ENCODE results near the gene AKAP6.

Gene AKAP6

GRCh38 chr14:32476532-32476931 lies 147.4 kb downstream of the AKAP6 start:
- Histone ChIP-seq H3K4me1 (ENCODE audit: insufficient read depth, low read length) (peaks cover 55% of the 10 kb centered on the region), H3K27ac (ENCODE audit: low read depth, low read length) (peak overlapping the region; percentile 53), H3K36me3 (ENCODE audit: insufficient read depth, low read length) (no peaks in the 10 kb centered on the region), H3K4me3 (ENCODE audit: low read depth in 1 of 2, low read length in 2 of 2) (no peak overlapping the region), H3K9ac (ENCODE audit: low read length) (no peak overlapping the region), H3K9me3 (ENCODE audit: low read length) (no peaks in the 10 kb centered on the region), H3K27me3 (ENCODE audit: control insufficient read depth in 1 of 2, insufficient read depth in 2 of 2, low read length in 2 of 2) (no peaks in the 10 kb centered on the region)

- peaks cover 51% of the 10 kb centered on the region for H3K4me1 ChIP-seq (ENCODE audit: insufficient read depth, low read length)
- no peak overlapping the region for H3K4me3 ChIP-seq (ENCODE audit: low read depth in 1 of 2, low read length in 2 of 2)
- no peak overlapping the region for H3K9ac ChIP-seq (ENCODE audit: low read length)
- H3K9me3 ChIP-seq (ENCODE audit: low read length), result no peaks in the 10 kb centered on the region
- H3K36me3 ChIP-seq (ENCODE audit: insufficient read depth, low read length), result no peaks in the 10 kb centered on the region
- no peak overlapping the region for H3K27ac ChIP-seq (ENCODE audit: low read depth, low read length)
- H3K27me3 ChIP-seq (ENCODE audit: control insufficient read depth in 1 of 2, insufficient read depth in 2 of 2, low read length in 2 of 2), result no peaks in the 10 kb centered on the region
Observed at GRCh38 chr14:32477396-32477795, 148.3 kb downstream of the AKAP6 start.

GRCh38 chr14:32478050-32478449 lies 149.0 kb downstream of the AKAP6 start:
- Histone ChIP-seq H3K4me3 (ENCODE audit: low read depth in 1 of 2, low read length in 2 of 2) (no peak overlapping the region), H3K9ac (ENCODE audit: low read length) (no peak overlapping the region), H3K27me3 (ENCODE audit: control insufficient read depth in 1 of 2, insufficient read depth in 2 of 2, low read length in 2 of 2) (no peaks in the 10 kb centered on the region), H3K27ac (ENCODE audit: low read depth, low read length) (no peak overlapping the region), H3K4me1 (ENCODE audit: insufficient read depth, low read length) (peaks cover 47% of the 10 kb centered on the region), H3K9me3 (ENCODE audit: low read length) (no peaks in the 10 kb centered on the region), H3K36me3 (ENCODE audit: insufficient read depth, low read length) (no peaks in the 10 kb centered on the region)

GRCh38 chr14:32480337-32480736 lies 151.2 kb downstream of the AKAP6 start:
- no peak overlapping the region for H3K27ac ChIP-seq (ENCODE audit: low read depth, low read length)
- H3K9me3 ChIP-seq (ENCODE audit: low read length), result no peaks in the 10 kb centered on the region
- peaks cover 34% of the 10 kb centered on the region for H3K4me1 ChIP-seq (ENCODE audit: insufficient read depth, low read length)
- H3K27me3 ChIP-seq (ENCODE audit: control insufficient read depth in 1 of 2, insufficient read depth in 2 of 2, low read length in 2 of 2), result no peaks in the 10 kb centered on the region
- H3K4me3 ChIP-seq (ENCODE audit: low read depth in 1 of 2, low read length in 2 of 2), result no peak overlapping the region
- H3K36me3 ChIP-seq (ENCODE audit: insufficient read depth, low read length), result no peaks in the 10 kb centered on the region
- no peak overlapping the region for H3K9ac ChIP-seq (ENCODE audit: low read length)

- Histone ChIP-seq H3K36me3 (ENCODE audit: insufficient read depth, low read length) (no peaks in the 10 kb centered on the region), H3K27me3 (ENCODE audit: control insufficient read depth in 1 of 2, insufficient read depth in 2 of 2, low read length in 2 of 2) (no peaks in the 10 kb centered on the region), H3K27ac (ENCODE audit: low read depth, low read length) (no peak overlapping the region), H3K9me3 (ENCODE audit: low read length) (no peaks in the 10 kb centered on the region), H3K4me3 (ENCODE audit: low read depth in 1 of 2, low read length in 2 of 2) (no peak overlapping the region), H3K4me1 (ENCODE audit: insufficient read depth, low read length) (peaks cover 27% of the 10 kb centered on the region), H3K9ac (ENCODE audit: low read length) (no peak overlapping the region)
Observed at GRCh38 chr14:32481707-32482106, 152.6 kb downstream of the AKAP6 start.

GRCh38 chr14:32491416-32492016 lies 162.4 kb downstream of the AKAP6 start:
- Histone ChIP-seq H3K9ac (ENCODE audit: low read length) (no peak overlapping the region), H3K27ac (ENCODE audit: low read depth, low read length) (no peak overlapping the region), H3K9me3 (ENCODE audit: low read length) (no peaks in the 10 kb centered on the region), H3K4me3 (ENCODE audit: low read depth in 1 of 2, low read length in 2 of 2) (no peak overlapping the region), H3K27me3 (ENCODE audit: control insufficient read depth in 1 of 2, insufficient read depth in 2 of 2, low read length in 2 of 2) (no peaks in the 10 kb centered on the region), H3K36me3 (ENCODE audit: insufficient read depth, low read length) (no peaks in the 10 kb centered on the region), H3K4me1 (ENCODE audit: insufficient read depth, low read length) (peaks cover 28% of the 10 kb centered on the region)

GRCh38 chr14:32492457-32492856 lies 163.4 kb downstream of the AKAP6 start:
- no peaks in the 10 kb centered on the region for H3K9me3 ChIP-seq (ENCODE audit: low read length)
- no peak overlapping the region for H3K27ac ChIP-seq (ENCODE audit: low read depth, low read length)
- no peaks in the 10 kb centered on the region for H3K36me3 ChIP-seq (ENCODE audit: insufficient read depth, low read length)
- no peak overlapping the region for H3K9ac ChIP-seq (ENCODE audit: low read length)
- peaks cover 28% of the 10 kb centered on the region for H3K4me1 ChIP-seq (ENCODE audit: insufficient read depth, low read length)
- H3K27me3 ChIP-seq (ENCODE audit: control insufficient read depth in 1 of 2, insufficient read depth in 2 of 2, low read length in 2 of 2), result no peaks in the 10 kb centered on the region
- no peak overlapping the region for H3K4me3 ChIP-seq (ENCODE audit: low read depth in 1 of 2, low read length in 2 of 2)

- peak overlapping the region; percentile 57 for H3K9ac ChIP-seq (ENCODE audit: low read length)
- H3K4me1 ChIP-seq (ENCODE audit: insufficient read depth, low read length), result peaks cover 29% of the 10 kb centered on the region
- H3K9me3 ChIP-seq (ENCODE audit: low read length), result no peaks in the 10 kb centered on the region
- H3K27me3 ChIP-seq (ENCODE audit: control insufficient read depth in 1 of 2, insufficient read depth in 2 of 2, low read length in 2 of 2), result no peaks in the 10 kb centered on the region
- peak overlapping the region in 1 of 2 donors; percentile 49 for H3K4me3 ChIP-seq (ENCODE audit: low read depth in 1 of 2, low read length in 2 of 2)
- H3K27ac ChIP-seq (ENCODE audit: low read depth, low read length), result peak overlapping the region; percentile 48
- no peaks in the 10 kb centered on the region for H3K36me3 ChIP-seq (ENCODE audit: insufficient read depth, low read length)
Observed at GRCh38 chr14:32494609-32495434, 165.7 kb downstream of the AKAP6 start.

GRCh38 chr14:32495435-32495734 lies 166.3 kb downstream of the AKAP6 start:
- Histone ChIP-seq H3K9me3 (ENCODE audit: low read length) (no peaks in the 10 kb centered on the region), H3K27me3 (ENCODE audit: control insufficient read depth in 1 of 2, insufficient read depth in 2 of 2, low read length in 2 of 2) (no peaks in the 10 kb centered on the region), H3K4me3 (ENCODE audit: low read depth in 1 of 2, low read length in 2 of 2) (peak overlapping the region in 1 of 2 donors; percentile 49), H3K4me1 (ENCODE audit: insufficient read depth, low read length) (peaks cover 34% of the 10 kb centered on the region), H3K36me3 (ENCODE audit: insufficient read depth, low read length) (no peaks in the 10 kb centered on the region), H3K27ac (ENCODE audit: low read depth, low read length) (peak overlapping the region; percentile 16), H3K9ac (ENCODE audit: low read length) (peak overlapping the region; percentile 57)

- Histone ChIP-seq H3K27ac (ENCODE audit: low read depth, low read length) (peak overlapping the region; percentile 46), H3K36me3 (ENCODE audit: insufficient read depth, low read length) (no peaks in the 10 kb centered on the region), H3K4me1 (ENCODE audit: insufficient read depth, low read length) (peaks cover 27% of the 10 kb centered on the region), H3K27me3 (ENCODE audit: control insufficient read depth in 1 of 2, insufficient read depth in 2 of 2, low read length in 2 of 2) (no peaks in the 10 kb centered on the region), H3K9me3 (ENCODE audit: low read length) (no peaks in the 10 kb centered on the region), H3K4me3 (ENCODE audit: low read depth in 1 of 2, low read length in 2 of 2) (no peak overlapping the region), H3K9ac (ENCODE audit: low read length) (no peak overlapping the region)
Observed at GRCh38 chr14:32497248-32497647, 168.2 kb downstream of the AKAP6 start.

GRCh38 chr14:32507029-32507984 lies 178.2 kb downstream of the AKAP6 start:
- Histone ChIP-seq H3K27me3 (ENCODE audit: control insufficient read depth in 1 of 2, insufficient read depth in 2 of 2, low read length in 2 of 2) (no peaks in the 10 kb centered on the region), H3K4me1 (ENCODE audit: insufficient read depth, low read length) (peaks cover 15% of the 10 kb centered on the region), H3K36me3 (ENCODE audit: insufficient read depth, low read length) (no peaks in the 10 kb centered on the region), H3K9ac (ENCODE audit: low read length) (no peak overlapping the region), H3K4me3 (ENCODE audit: low read depth in 1 of 2, low read length in 2 of 2) (no peak overlapping the region), H3K27ac (ENCODE audit: low read depth, low read length) (no peak overlapping the region), H3K9me3 (ENCODE audit: low read length) (no peaks in the 10 kb centered on the region)
